GM23248 (cell line): Measurements from ENCODE around the gene LCORL.

Source experiments
- EZH2 ChIP-seq: fragments of 200-600 bp; sonication (generic); IDR thresholded peaks from 2 replicates; pipeline ENCODE4 v1.6.1; 2018; ENCODE audit warnings: antibody characterized with exemption, mild to moderate bottlenecking; ENCODE audit not compliant: insufficient read depth, poor library complexity, severe bottlenecking
- EZH2phosphoT487 ChIP-seq: fragments of 200-600 bp; sonication (generic); IDR thresholded peaks from 2 replicates; pipeline ENCODE4 v1.6.1; 2018; ENCODE audit warnings: antibody characterized with exemption, moderate library complexity, mild to moderate bottlenecking, low read depth; ENCODE audit not compliant: insufficient read depth

- TF ChIP-seq EZH2 (no peak), EZH2phosphoT487 (no peak)
These were observed 161.7 kb downstream of the LCORL start for GRCh38 chr4:17859793-17860406.
